ENCODE results near the gene OVCA2. TPM values are rescaled to one million over a fixed set of nuclear protein-coding genes. Genes with fewer than 3 reads are reported as not detected.

Gene OVCA2
- total and polyA plus RNA-seq, 2 experiments from 2014 or later = 66.1 to 92.0 TPM

DNA sequence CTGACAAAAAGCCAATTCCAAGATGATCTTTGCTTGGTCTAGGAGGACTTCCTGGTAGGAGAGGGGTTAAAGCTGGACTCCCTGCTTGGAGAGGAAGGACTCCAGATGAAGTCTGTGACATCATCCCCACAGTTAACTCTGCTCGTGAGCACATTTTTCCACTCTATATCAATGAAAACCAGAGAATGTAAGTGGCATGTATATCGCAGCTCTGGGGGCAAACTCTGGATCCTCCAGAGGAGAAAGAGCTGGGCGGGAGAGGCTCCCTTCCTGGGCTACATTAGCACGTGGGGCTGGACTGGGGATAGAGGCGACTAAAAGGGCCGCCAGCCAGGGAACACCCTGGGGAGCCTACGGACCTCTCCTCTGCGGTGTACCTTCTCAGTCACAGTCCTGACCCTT is 47.2 kb downstream of the OVCA2 start:
- in situ Hi-C loops (cut with MboI) = loop anchor here (10.0 kb wide), 1 partner anchor 146 kb away; no protein-coding TSS in a partner anchor
- peak overlapping the region; percentile 86 for H3K9ac ChIP-seq
- H2AFZ ChIP-seq = peak overlapping the region; percentile 44

DNA sequence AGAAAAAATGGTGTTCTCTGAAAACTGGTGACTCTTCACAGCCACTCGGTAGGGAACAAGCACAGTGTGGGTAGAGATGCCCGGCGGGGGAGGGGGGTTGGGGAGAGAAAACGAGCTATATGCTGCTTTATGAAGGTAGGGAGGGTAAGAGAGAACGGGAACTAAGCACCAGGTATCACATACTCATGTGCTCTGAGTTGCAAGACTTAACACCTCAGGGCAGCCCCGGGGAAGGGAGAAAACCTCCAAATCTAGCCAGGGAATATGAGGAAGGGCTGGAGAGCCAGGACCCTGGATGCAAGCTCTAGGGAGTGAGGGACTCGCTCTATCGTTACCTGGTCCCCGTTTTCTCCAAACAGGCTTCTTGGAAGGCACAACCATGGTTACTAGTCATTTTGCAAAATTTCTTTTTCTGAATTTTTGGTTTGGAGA is 48.4 kb downstream of the OVCA2 start:
- Histone ChIP-seq H3K4me3 (peak overlapping the region; percentile 75), H3K4me1 (ENCODE audit: insufficient read depth) (peaks cover 33% of the 10 kb centered on the region), H3K9ac (peak overlapping the region; percentile 86), H4K20me1 (ENCODE audit: insufficient read depth) (no peaks in the 10 kb centered on the region), H3F3A (ENCODE audit: insufficient read depth) (peaks cover 36% of the 10 kb centered on the region), H3K36me3 (ENCODE audit: low read depth) (no peaks in the 10 kb centered on the region), H3K9me3 (ENCODE audit: low read depth) (no peaks in the 10 kb centered on the region), H3K9me2 (ENCODE audit: insufficient read depth) (no peaks in the 10 kb centered on the region), H3K79me2 (ENCODE audit: insufficient read depth) (peaks cover 9% of the 10 kb centered on the region; the same call in 1 of the 2 replicates), H3K27me3 (replicated peaks; ENCODE audit: insufficient read depth) (no peaks in the 10 kb centered on the region), H3K4me2 (ENCODE audit: unreplicated experiment) (peak overlapping the region; percentile 96), H2AFZ (no peak overlapping the region), H3K27ac (peak overlapping the region; percentile 90)
- DNase-seq = no peak
- WGBS, 2 experiments (ENCODE audit: low coverage in 1 of 2, low lambda C conversion rate in 2 of 2, missing lambda C conversion rate in 2 of 2) = 53 to 61% methylated on average over 5 to 9 of the region's 9 CpGs
- TF ChIP-seq EZH2 (IDR thresholded peaks at IDR 0.05; ENCODE audit: insufficient read depth, poor library complexity, severe bottlenecking) = no peak
- TF ChIP-seq EZH2phosphoT487 (IDR thresholded peaks at IDR 0.05; ENCODE audit: insufficient read depth, low read depth) = no peak
- in situ Hi-C loops (cut with MboI) = no loop called here

More for the DNA sequence above, 47.2 kb downstream of the OVCA2 start:
- TF ChIP-seq EZH2 (IDR thresholded peaks at IDR 0.05; ENCODE audit: insufficient read depth, poor library complexity, severe bottlenecking) = no peak
- TF ChIP-seq EZH2phosphoT487 (IDR thresholded peaks at IDR 0.05; ENCODE audit: insufficient read depth, low read depth) = no peak
- H3K9me3 ChIP-seq (ENCODE audit: low read depth) = no peaks in the 10 kb centered on the region
- H3K79me2 ChIP-seq (ENCODE audit: insufficient read depth) = peaks cover 9% of the 10 kb centered on the region; the same call in 1 of the 2 replicates
- peak overlapping the region; percentile 75 for H3K4me3 ChIP-seq
- H3F3A ChIP-seq (ENCODE audit: insufficient read depth) = peaks cover 43% of the 10 kb centered on the region
- DNase-seq = peak; percentile 86
- no peaks in the 10 kb centered on the region for H3K27me3 ChIP-seq (replicated peaks; ENCODE audit: insufficient read depth)
- peaks cover 45% of the 10 kb centered on the region for H3K4me1 ChIP-seq (ENCODE audit: insufficient read depth)
- H4K20me1 ChIP-seq (ENCODE audit: insufficient read depth) = no peaks in the 10 kb centered on the region
- H3K27ac ChIP-seq = peak overlapping the region; percentile 90
- 2 to 4% methylated on average over 8 of the region's 8 CpGs for WGBS, 2 experiments (ENCODE audit: low coverage in 1 of 2, low lambda C conversion rate in 2 of 2, missing lambda C conversion rate in 2 of 2)
- H3K9me2 ChIP-seq (ENCODE audit: insufficient read depth) = no peaks in the 10 kb centered on the region
- peak overlapping the region; percentile 96 for H3K4me2 ChIP-seq (ENCODE audit: unreplicated experiment)
- H3K36me3 ChIP-seq (ENCODE audit: low read depth) = no peaks in the 10 kb centered on the region

DNA sequence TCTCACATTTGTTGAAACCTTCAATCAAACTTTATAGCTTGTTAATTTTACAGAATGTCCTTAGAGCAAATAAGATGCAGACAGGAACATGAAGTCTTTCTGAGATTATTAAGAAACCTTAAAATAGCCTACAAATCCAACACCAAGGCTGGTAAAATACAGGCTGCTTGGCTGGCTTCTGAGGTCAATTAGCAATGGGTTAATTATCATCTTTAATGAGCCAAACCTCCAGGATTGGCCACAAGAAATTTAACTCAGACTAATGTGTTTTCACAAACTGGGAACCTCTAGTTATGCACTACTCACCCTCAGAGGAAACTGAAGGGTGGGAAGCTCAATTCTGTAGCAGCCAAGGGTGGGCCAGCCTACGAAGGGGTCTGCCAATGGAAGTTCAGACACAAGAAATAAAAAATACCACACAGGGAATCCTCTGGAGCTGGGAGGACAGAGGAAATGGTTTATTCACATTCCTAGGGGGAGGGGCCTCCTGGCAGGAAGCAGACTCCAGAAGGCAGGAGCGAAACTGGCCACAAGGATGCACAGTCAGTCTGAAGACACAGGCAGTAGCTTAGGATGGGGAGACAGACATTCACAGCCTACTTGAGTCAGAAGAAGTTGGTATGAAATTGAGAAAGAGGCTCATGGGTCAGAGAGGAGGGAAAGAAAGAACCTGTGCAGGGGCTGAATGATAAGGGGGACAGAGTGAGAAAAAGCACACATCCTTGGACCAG is 49.1 kb downstream of the OVCA2 start:
- Histone ChIP-seq H2AFZ (no peak overlapping the region), H3K4me1 (ENCODE audit: insufficient read depth) (peaks cover 26% of the 10 kb centered on the region), H3K9me2 (ENCODE audit: insufficient read depth) (no peaks in the 10 kb centered on the region), H3K4me2 (ENCODE audit: unreplicated experiment) (peak overlapping the region; percentile 96), H3K9me3 (ENCODE audit: low read depth) (no peaks in the 10 kb centered on the region), H4K20me1 (ENCODE audit: insufficient read depth) (no peaks in the 10 kb centered on the region), H3F3A (ENCODE audit: insufficient read depth) (peaks cover 38% of the 10 kb centered on the region), H3K79me2 (ENCODE audit: insufficient read depth) (peaks cover 9% of the 10 kb centered on the region; the same call in 1 of the 2 replicates), H3K27ac (peak overlapping the region; percentile 90), H3K36me3 (ENCODE audit: low read depth) (no peaks in the 10 kb centered on the region), H3K9ac (peak overlapping the region; percentile 86), H3K4me3 (0 out of 2 replicates have a peak overlapping the region, but pooled peaks have one; percentile 75), H3K27me3 (replicated peaks; ENCODE audit: insufficient read depth) (no peaks in the 10 kb centered on the region)
- TF ChIP-seq EZH2phosphoT487 (IDR thresholded peaks at IDR 0.05; ENCODE audit: insufficient read depth, low read depth) (no peak), EZH2 (IDR thresholded peaks at IDR 0.05; ENCODE audit: insufficient read depth, poor library complexity, severe bottlenecking) (no peak)
- 0% methylated on average over 2 of the region's 2 CpGs for WGBS, 2 experiments (ENCODE audit: low coverage in 1 of 2, low lambda C conversion rate in 2 of 2, missing lambda C conversion rate in 2 of 2)
- in situ Hi-C loops (cut with MboI) = no loop called here
- DNase-seq = peak; percentile 97

DNA sequence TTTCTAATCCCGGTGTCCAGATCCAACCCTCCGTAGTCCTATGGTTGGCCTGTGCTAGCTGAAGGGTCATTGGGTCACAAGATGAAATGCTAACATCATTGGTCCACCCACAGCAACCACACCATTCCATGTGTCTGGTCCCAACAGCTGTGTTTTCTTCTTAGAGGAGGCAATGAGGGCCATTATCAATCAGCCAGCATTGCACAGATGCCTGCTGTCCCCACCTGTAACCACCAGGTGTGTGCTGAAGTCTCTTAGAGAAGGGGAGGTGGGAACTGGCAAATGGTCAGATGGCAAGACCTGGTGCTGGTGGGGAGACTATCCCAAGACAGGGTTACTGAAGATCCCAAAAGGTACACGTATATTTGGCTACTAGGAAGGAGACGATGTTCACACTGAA is 50.4 kb downstream of the OVCA2 start:
- Histone ChIP-seq H3K4me3 (no peak overlapping the region), H3K27me3 (replicated peaks; ENCODE audit: insufficient read depth) (no peaks in the 10 kb centered on the region), H3F3A (ENCODE audit: insufficient read depth) (peaks cover 38% of the 10 kb centered on the region), H3K4me2 (ENCODE audit: unreplicated experiment) (no peak overlapping the region), H2AFZ (no peak overlapping the region), H3K9me3 (ENCODE audit: low read depth) (no peaks in the 10 kb centered on the region), H4K20me1 (ENCODE audit: insufficient read depth) (no peaks in the 10 kb centered on the region), H3K4me1 (ENCODE audit: insufficient read depth) (peaks cover 24% of the 10 kb centered on the region), H3K9me2 (ENCODE audit: insufficient read depth) (no peaks in the 10 kb centered on the region), H3K27ac (peak overlapping the region; percentile 6; the same call in 1 of the 2 replicates), H3K9ac (no peak overlapping the region), H3K36me3 (ENCODE audit: low read depth) (no peaks in the 10 kb centered on the region), H3K79me2 (ENCODE audit: insufficient read depth) (peaks cover 17% of the 10 kb centered on the region; the same call in 1 of the 2 replicates)
- 93 to 94% methylated on average over 4 of the region's 4 CpGs for WGBS, 2 experiments (ENCODE audit: low coverage in 1 of 2, low lambda C conversion rate in 2 of 2, missing lambda C conversion rate in 2 of 2)
- DNase-seq = no peak
- in situ Hi-C loops (cut with MboI) = no loop called here
- no peak for TF ChIP-seq EZH2 (IDR thresholded peaks at IDR 0.05; ENCODE audit: insufficient read depth, poor library complexity, severe bottlenecking)
- TF ChIP-seq EZH2phosphoT487 (IDR thresholded peaks at IDR 0.05; ENCODE audit: insufficient read depth, low read depth) = no peak

MicroRNAs encoded within 50 kb of the gene (microRNA counts, 767-probe panel; counts per million panel counts)
- microRNA hsa-miR-132-3p (7,080 counts per million, percentile 94 among the panel's probes with 10 or more counts), microRNA hsa-miR-212-3p (447 counts per million, percentile 86 among the panel's probes with 10 or more counts)

Small RNAs within 50 kb of the gene (microRNA-seq; reads per million reads assigned to microRNA genes)
- 2,168 reads per million, percentile 83 among the genes with 10 or more reads in this experiment for gene MIR132 (ENCODE audit: borderline number of aligned reads)
- gene MIR212 (ENCODE audit: borderline number of aligned reads) = 80.3 reads per million, percentile 47 among the genes with 10 or more reads in this experiment

Small RNAs within 50 kb of the gene (small RNA-seq; reads per million reads assigned to genes)
- gene AC090617.9 (ENCODE audit: low read depth, low replicate concordance) (not detected), gene MIR132 (ENCODE audit: low read depth, low replicate concordance) (1.2 reads per million, percentile 51 among the genes with 10 or more reads in this experiment), gene MIR212 (ENCODE audit: low read depth, low replicate concordance) (0.62 reads per million, percentile 11 among the genes with 10 or more reads in this experiment), gene OVCA2 (ENCODE audit: low read depth, low replicate concordance) (not detected)

Other genes with a start within 250 kb of the OVCA2 start
- 3.6 and 14.5 TPM in 2 replicates for gene SMYD4, start 212.1 kb upstream of the OVCA2 start, total RNA-seq (2014; rRNA removed; shearing (Covaris generic))
- gene SMYD4, start 212.1 kb upstream of the OVCA2 start, polyA plus RNA-seq (2016; fragmentation: Nextera tagmentation; extraction: Ambion mirVana) = 5.3 and 7.5 TPM in 2 replicates
- 16.4 and 17.3 TPM in 2 replicates for gene RPA1, start 212.0 kb upstream of the OVCA2 start, total RNA-seq (2014; rRNA removed; shearing (Covaris generic))
- gene RPA1, start 212.0 kb upstream of the OVCA2 start, polyA plus RNA-seq (2016; fragmentation: Nextera tagmentation; extraction: Ambion mirVana) = 37.1 and 45.9 TPM in 2 replicates
- 0.22 TPM in 1 of 2 replicates, not detected in the other for gene RTN4RL1, start 16.7 kb upstream of the OVCA2 start, total RNA-seq (2014; rRNA removed; shearing (Covaris generic))
- not detected in 2 replicates for gene RTN4RL1, start 16.7 kb upstream of the OVCA2 start, polyA plus RNA-seq (2016; fragmentation: Nextera tagmentation; extraction: Ambion mirVana)
- 51.2 and 58.1 TPM in 2 replicates for gene DPH1, start 11.9 kb upstream of the OVCA2 start, total RNA-seq (2014; rRNA removed; shearing (Covaris generic))
- 41.1 and 41.2 TPM in 2 replicates for gene DPH1, start 11.9 kb upstream of the OVCA2 start, polyA plus RNA-seq (2016; fragmentation: Nextera tagmentation; extraction: Ambion mirVana)
- 35.0 and 59.8 TPM in 2 replicates for gene HIC1, start 13.1 kb downstream of the OVCA2 start, total RNA-seq (2014; rRNA removed; shearing (Covaris generic))
- 1.6 TPM in 2 replicates for gene HIC1, start 13.1 kb downstream of the OVCA2 start, polyA plus RNA-seq (2016; fragmentation: Nextera tagmentation; extraction: Ambion mirVana)

Data from GM23248 (cell line).